ENCODE measurements around the gene EXO5.
"Not testable (repeated sequence)": the region's sequence is repeated elsewhere in the genome, so short reads cannot be mapped to it uniquely, and the experiment has no call there.

DNA sequence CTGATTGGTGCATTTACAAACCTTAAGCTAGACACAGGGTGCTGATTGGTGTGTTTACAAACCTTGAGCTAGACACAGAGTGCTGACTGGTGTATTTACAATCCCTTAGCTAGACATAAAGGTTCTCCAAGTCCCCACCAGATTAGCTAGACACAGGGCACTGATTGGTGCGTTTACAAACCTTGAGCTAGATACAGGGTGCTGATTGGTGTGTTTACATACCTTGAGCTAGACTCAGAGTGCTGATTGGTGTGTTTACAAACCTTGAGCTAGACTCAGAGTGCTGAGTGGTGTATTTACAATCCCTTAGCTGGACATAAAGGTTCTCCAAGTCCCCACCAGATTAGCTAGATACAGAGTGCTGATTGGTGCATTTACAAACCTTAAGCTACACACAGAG lies 49.7 kb downstream of the EXO5 start:
- TF ChIP-seq, protein P1, sequence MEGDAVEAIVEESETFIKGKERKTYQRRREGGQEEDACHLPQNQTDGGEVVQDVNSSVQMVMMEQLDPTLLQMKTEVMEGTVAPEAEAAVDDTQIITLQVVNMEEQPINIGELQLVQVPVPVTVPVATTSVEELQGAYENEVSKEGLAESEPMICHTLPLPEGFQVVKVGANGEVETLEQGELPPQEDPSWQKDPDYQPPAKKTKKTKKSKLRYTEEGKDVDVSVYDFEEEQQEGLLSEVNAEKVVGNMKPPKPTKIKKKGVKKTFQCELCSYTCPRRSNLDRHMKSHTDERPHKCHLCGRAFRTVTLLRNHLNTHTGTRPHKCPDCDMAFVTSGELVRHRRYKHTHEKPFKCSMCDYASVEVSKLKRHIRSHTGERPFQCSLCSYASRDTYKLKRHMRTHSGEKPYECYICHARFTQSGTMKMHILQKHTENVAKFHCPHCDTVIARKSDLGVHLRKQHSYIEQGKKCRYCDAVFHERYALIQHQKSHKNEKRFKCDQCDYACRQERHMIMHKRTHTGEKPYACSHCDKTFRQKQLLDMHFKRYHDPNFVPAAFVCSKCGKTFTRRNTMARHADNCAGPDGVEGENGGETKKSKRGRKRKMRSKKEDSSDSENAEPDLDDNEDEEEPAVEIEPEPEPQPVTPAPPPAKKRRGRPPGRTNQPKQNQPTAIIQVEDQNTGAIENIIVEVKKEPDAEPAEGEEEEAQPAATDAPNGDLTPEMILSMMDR (IDR thresholded peaks at IDR 0.05), result not testable (repeated sequence)
- TF ChIP-seq POLR2A (IDR thresholded peaks at IDR 0.05), result not testable (repeated sequence)

Data from adrenal gland (tissue), 5 donors.